Cardiac fibroblast (primary cell): ENCODE results near the gene TSEN2.
"Not testable (repeated sequence)": the region's sequence is repeated elsewhere in the genome, so short reads cannot be mapped to it uniquely, and the experiment has no call there.

Experiments used
- DNase-seq, 2 donors: peaks; one replicate each; pipeline versions ENCODE4 v3.0.0 to v3.0.0-alpha.2; 2010; ENCODE audit warnings: low read depth in 2 of 2
- H3K4me3 ChIP-seq, 2 donors: replicated peaks in 1 of 2; 1 replicate in 1 of 2; 2 replicates in 1 of 2; pipeline ENCODE4 v1.5.1; 2011; ENCODE audit warnings: low read depth in 2 of 2, low read length in 2 of 2, mild to moderate bottlenecking in 2 of 2, moderate library complexity in 1 of 2
- TF ChIP-seq, protein P1 (sequence below): IDR thresholded peaks from one replicate; pipeline ENCODE4 v1.5.1; 2011; ENCODE audit warnings: low read depth, mild to moderate bottlenecking, low read length, inconsistent platforms

Gene TSEN2

DNA sequence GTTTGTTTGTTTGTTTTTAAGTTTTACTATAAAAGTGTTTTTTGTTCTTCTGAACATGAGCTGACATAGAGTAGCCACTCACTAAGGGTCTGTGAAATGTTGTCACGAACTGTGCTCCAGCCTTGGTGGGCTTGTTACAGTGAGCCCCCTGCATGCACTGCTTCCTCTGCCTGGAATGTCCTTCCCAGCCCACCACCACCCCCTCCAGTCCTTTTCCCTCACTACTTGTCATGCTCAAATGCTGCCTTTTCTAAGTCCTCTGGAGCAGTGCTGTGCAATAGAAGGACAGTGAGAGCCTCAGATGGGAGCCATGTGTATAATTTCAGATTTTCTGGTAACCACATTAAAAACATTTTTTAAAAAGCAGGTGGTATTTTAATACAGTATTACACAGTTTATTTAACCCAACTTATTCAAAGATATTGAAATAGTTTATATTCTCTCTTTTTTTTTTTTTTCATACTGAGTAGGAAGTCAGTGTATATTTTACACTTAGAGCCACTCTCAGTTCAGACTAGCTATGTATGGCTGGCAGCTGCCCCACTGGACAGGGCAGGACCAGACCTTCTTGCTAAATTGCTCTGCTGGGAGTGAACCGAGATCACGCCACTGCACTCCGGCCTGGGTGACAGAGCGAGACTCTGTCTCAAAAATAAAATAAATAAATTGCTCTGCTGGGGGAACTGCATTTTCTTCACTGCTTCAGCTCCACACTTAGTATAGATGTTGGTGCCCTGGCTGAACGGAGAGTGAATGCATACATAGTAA is 34.2 kb downstream of the TSEN2 start:
- H3K4me3 ChIP-seq: no peak overlapping the region
- no peak for DNase-seq
- TF ChIP-seq, protein P1, sequence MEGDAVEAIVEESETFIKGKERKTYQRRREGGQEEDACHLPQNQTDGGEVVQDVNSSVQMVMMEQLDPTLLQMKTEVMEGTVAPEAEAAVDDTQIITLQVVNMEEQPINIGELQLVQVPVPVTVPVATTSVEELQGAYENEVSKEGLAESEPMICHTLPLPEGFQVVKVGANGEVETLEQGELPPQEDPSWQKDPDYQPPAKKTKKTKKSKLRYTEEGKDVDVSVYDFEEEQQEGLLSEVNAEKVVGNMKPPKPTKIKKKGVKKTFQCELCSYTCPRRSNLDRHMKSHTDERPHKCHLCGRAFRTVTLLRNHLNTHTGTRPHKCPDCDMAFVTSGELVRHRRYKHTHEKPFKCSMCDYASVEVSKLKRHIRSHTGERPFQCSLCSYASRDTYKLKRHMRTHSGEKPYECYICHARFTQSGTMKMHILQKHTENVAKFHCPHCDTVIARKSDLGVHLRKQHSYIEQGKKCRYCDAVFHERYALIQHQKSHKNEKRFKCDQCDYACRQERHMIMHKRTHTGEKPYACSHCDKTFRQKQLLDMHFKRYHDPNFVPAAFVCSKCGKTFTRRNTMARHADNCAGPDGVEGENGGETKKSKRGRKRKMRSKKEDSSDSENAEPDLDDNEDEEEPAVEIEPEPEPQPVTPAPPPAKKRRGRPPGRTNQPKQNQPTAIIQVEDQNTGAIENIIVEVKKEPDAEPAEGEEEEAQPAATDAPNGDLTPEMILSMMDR: no peak

DNA sequence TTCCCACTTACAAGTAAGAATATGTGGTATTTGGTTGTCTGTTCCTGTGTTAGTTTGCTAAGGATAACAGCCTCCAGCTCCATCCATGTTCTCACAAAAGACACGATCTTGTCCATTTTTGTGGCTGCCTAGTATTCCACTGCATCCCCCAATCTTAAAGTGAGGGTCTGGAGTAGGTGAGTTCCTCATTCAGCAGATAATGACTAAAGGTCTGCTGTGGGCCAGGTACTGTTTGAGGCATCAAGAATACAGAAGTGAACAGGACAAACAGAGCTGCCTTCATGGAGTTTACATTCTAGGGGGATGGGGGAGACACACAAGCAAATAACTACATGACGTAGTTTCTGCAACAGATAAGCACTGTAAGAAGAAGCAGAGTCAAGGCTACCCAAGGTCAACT is 36.7 kb downstream of the TSEN2 start:
- TF ChIP-seq, protein P1: no peak
- DNase-seq: no peak
- H3K4me3 ChIP-seq: no peak overlapping the region

DNA sequence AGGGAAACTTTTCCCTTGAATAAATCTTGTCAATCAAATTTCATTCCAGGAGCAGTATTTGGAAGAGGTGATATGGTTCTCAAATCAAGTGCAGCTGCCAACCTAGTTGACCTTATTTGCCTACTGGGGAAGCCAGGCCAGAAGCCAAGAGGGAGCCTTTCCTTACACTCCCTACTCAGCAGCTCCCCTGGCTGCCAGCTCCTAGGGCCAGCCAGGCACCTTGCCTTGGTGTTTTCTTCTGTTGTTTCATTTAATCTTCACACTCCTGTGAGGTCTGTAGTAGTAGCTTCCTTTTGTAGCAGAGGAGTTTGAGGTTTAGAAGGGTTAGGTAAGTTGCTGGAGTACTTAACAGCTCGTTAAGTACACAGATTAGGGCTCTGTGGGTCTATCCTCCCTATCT is 38.4 kb downstream of the TSEN2 start:
- DNase-seq: peak in 1 of 2 donors; percentile 17
- no peak overlapping the region for H3K4me3 ChIP-seq
- TF ChIP-seq, protein P1: no peak

DNA sequence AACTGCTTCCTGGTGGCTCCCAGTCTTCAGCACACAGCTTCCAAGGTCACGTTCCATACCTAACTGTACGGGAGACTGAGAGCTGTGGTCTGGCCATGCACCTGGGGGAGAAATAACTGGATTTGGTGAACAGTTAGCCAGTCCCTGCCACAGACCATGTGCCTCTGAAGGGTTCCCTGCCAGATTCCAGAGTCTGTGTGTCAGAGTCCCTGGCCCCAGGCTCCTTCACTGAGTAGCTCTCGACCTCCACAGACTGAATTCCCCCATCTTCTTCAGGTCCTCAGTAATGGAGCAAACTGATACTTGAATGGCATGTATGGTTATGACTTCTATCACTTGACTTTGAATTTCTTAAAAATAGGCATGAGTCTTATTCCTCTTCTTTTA is 43.5 kb downstream of the TSEN2 start:
- no peak for DNase-seq

DNA sequence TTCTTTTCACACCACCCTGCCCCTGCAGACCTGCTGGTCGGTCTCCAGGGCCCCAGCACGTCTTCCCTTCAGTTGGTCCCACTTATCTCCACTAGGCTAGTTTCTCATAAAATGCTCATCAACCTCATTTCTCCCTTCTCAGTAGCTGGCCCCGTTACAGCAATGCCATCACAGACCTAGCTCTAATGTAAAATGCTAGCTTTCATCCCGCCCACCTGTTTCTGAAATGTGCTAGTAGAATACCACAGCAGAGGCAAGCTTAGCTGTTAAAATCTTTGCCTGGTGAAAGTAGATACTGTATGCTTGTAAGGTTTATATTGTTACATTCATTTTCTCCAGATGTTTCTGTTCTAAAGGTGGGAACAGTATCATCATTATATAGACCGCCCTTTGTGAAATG is 47.9 kb downstream of the TSEN2 start:
- no peak for DNase-seq
- no peak overlapping the region for H3K4me3 ChIP-seq
- TF ChIP-seq, protein P1: no peak

More for the DNA sequence above, 43.5 kb downstream of the TSEN2 start:
- H3K4me3 ChIP-seq: no peak overlapping the region
- TF ChIP-seq, protein P1: no peak

DNA sequence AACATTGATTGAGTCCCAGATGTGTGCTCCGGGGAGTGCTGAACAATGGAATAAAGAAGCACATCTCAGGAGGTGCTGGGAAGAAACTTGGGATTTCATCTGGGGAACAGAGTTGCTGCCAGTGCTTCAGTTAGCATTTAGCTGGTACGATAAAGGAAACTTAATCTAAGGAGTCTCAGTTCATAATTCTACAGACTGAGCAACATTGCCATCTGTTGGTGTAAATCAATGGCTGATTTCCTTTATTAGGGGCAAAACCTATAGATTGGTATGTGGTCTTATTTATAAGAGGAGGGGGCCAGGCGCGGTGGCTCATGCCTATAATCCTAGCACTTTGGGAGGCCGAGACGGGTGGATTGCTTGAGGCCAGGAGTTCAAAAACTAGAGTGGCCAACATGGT is 52.1 kb downstream of the TSEN2 start:
- peak; percentile 31 to 44 for DNase-seq
- no peak overlapping the region for H3K4me3 ChIP-seq
- TF ChIP-seq, protein P1: peak; percentile 22

DNA sequence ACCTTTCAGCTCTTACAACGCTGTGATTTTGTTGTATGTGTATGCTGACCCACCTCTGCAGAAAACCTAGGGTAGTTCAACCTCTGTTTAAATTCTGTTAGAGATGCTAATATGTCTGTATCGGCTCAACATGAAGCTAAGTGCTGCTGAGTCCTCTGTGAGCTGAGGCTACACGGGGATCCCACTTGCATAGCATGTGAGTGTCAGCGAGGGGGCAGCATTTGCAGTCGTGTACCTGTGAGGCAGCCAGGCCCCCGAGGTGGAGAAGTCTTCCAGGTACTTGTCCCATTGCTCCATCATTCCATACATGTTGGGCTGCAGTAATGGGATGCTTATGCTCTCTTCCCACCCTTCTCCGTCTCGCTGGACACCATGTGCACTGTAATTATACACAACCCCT is 57.3 kb downstream of the TSEN2 start:
- no peak overlapping the region for H3K4me3 ChIP-seq
- peak in 1 of 2 donors; percentile 14 for DNase-seq
- TF ChIP-seq, protein P1: peak; percentile 33

DNA sequence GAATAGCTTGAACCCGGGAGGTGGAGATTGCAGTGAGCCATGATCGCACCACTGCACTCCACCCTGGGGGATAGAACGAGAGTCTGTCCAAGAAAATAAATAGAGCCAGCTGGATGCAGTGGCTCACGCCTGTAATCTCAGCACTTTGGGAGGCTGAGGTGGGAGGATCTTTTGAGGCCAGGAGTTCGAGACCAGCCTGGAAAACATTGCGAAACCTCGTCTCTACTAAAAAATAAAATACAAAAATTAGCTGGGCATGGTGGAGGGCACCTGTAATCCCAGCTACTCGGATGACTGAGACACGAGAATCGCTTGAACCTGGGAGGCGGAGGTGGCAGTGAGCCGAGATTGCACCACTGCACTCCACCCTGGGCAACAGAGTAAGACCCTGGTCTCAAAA is 59.2 kb downstream of the TSEN2 start:
- DNase-seq, H3K4me3 ChIP-seq: not testable (repeated sequence)
